HG02571 (cell line): Measurements from ENCODE around the gene FKBP9.
A peak's percentile ranks its signal among the peaks of the same experiment; 100 is the strongest.
"Not testable (repeated sequence)": the region's sequence is repeated elsewhere in the genome, so short reads cannot be mapped to it uniquely, and the experiment has no call there.

Experiments
- ATAC-seq: cut with Tn5 transposase; IDR thresholded peaks from one replicate; pipeline ENCODE4 v1.9.1; 2021; ENCODE audit warnings: mild to moderate bottlenecking, moderate library complexity; ENCODE audit not compliant: unreplicated experiment

Gene FKBP9

DNA sequence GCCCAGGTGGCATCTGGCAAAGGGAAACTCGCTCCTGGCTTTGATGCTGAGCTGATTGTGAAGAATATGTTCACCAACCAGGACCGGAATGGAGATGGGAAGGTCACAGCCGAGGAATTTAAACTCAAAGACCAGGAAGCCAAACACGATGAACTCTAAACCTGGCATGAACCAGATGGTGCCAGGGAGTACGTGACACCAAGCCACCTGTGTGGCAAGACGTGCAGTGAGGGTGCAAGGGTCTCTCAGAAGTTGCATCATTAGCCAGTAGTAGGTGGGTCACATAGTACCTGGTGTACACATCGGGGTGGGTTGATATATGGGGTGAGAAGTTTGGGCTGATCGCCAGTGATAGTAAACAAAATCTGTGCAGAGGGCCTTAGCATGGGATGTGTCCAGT, 48.0 kb downstream of the FKBP9 start:
- ATAC-seq, result not testable (repeated sequence)

DNA sequence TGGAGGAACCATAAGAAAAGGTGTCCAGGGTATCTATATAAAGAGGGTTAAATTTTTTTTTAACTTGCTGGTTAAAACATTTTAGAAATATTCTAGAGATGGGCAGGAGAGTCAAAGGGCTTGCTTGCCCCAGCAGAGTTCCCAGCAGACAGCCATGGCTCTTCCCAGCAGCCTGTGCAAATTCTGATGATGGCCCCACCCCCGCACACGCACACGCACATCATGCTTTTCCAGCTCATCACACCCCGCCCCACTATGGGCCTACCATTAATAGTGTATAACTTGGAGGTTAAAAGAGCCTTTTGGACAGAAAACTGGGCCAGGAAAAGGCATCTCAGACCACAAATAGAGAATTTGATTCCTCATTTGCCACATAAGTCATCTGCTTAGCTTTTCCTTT, 48.5 kb downstream of the FKBP9 start:
- ATAC-seq, result not testable (repeated sequence)

- ATAC-seq, result no peak
These were observed 52.5 kb downstream of the FKBP9 start for GRCh38 chr7:33009734-33010133.

- no peak for ATAC-seq
These were observed 55.1 kb downstream of the FKBP9 start for GRCh38 chr7:33012364-33012763.

- ATAC-seq, result no peak
These were observed 67.0 kb downstream of the FKBP9 start for GRCh38 chr7:33024189-33024757.

DNA sequence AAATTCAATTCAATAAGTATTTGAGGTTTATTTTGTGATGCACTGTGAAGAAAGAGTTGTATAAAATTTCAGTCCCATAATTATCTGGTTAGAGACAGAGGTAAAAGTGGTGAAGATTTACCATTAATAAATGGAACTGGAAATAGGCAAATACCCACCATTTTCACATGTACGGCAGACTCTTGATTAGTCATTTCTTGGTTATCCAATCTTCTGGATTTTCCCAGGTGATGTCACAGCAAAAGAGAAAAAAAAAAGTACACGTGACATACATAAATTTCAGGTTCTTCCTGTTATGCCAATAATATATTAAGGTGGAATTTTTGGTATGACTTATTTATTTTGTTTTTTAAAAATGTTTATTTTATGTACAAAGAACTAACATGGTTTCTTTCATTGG, 78.5 kb downstream of the FKBP9 start:
- no peak for ATAC-seq

DNA sequence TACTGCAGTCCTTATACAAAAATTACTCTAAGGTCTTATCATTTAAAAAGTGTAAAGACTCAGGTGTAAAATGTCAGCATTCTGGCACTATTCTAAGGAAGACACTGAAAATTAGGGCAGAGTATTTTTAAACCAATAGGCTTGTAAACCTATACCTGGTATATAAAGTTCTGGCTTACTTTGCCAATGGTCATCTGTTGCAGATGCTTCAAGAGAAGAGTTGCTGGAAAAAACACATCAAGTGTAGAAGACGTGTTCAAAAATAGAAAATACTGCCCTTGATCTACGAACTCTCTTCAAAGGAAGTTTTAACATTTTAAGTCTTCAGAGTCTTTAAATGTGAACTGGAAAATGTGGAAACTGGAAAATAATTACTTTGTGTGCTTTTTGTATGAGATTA, 81.4 kb downstream of the FKBP9 start:
- no peak for ATAC-seq

DNA sequence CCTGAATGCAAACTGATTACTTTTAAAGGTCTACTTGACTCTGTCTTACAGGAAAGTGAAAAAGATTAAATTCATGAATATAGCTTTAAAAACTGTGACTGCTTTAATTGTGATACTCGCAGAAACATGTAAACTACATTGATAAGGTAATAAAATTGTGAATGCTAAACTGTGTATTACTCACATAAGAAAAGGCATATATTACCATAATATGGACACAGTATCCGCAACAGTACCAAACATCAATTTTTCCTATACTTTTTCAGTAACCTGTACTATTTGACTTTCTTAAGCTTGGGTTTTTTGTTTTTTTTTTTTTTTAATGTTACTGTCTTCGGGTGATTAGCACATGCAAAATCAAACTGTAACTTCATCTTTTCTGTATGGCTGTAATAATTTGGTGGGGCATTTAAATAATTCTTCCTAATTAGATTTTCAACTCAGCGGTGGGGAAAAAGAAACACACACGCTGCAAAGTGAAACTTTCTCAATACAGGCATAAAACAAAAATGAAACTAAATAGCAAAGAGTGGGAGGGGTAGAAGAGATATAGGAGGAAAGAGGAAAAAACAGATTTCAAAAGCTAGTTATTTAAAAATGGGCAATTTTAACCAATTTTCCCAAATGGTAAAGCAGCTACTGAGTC, 82.1 kb downstream of the FKBP9 start:
- no peak for ATAC-seq

GRCh38 chr7:33039903-33040292, 82.7 kb downstream of the FKBP9 start:
- ATAC-seq, result no peak

GRCh38 chr7:33040803-33041516, 83.7 kb downstream of the FKBP9 start:
- peak; percentile 91 for ATAC-seq

- ATAC-seq, result no peak
These were observed 84.6 kb downstream of the FKBP9 start for GRCh38 chr7:33041631-33042428.

DNA sequence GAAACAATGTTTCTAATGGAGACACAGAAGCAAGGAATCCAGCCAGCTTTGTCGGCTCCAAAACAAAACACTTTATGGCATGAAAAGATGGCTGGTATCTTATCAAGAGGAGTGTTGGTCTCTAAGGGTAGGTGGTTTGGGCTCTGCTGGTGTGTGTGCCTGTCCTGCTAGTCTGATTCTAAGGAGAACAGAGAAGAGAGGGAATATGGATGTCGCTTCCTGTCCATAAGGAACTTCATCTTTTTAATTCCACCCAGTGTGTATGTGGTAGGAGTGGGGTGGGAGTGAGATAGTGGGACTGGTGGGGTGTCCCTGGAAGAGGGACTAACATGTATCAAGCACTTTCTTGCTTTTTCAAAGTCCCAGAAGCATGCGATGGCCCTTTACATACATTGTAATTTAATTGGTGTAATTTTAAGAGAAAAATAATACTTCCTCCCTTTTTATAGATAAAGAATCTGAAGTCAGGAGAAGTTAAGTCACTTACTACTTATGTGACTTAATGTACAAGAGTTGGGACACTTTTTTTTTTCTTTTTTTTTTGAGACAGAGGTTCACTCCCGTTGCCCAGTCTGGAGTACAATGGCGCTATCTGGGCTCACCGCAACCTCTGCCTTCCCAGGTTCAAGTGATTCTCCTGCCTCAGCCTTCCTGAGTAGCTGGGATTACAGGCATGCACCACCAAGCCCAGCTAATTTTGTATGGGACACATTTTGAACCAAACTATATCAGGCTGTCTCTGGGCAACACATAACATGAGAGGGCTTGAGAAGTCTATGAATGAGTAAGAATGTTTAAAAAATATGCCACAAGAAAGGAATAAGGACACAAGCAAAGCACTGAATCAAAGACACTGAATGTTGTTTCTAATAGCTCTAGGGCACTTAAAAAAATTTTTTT, 86.5 kb downstream of the FKBP9 start:
- no peak for ATAC-seq

DNA sequence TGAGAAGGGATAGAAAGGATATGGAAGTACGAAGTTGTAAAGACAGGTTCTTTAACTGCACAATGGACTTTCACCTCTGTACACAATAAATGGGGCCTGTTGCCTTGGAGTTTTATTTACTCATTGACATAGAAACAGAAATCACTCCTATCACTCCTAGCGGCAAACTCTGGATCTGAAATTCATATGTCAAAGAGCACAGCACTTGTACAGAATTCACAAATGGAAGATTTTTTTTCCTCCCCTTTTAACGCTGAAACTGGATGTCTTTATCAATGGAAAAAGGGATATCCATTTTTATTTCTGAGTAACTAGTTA, 87.1 kb downstream of the FKBP9 start:
- ATAC-seq, result no peak

GRCh38 chr7:33044986-33045385, 87.7 kb downstream of the FKBP9 start:
- ATAC-seq, result no peak

DNA sequence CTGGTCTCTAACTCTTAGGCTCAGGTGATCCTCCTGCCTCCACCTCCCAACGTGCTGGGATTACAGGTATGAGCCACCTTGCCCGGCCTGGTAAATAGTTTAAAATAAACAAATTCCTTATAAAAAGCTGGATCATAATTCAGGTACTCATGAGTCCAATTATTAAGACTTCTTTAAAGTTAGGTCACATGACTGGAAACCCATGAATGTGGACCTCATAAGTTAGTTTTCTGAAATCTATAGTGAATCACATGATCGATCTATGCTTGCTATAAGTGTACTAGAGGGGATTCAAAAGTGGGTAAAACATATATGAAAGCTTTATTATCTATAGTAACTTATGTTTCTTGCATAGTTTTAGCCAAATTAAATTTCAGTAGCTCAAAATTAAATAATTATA, 91.0 kb downstream of the FKBP9 start:
- no peak for ATAC-seq

GRCh38 chr7:33048704-33049103, 91.5 kb downstream of the FKBP9 start:
- no peak for ATAC-seq

DNA sequence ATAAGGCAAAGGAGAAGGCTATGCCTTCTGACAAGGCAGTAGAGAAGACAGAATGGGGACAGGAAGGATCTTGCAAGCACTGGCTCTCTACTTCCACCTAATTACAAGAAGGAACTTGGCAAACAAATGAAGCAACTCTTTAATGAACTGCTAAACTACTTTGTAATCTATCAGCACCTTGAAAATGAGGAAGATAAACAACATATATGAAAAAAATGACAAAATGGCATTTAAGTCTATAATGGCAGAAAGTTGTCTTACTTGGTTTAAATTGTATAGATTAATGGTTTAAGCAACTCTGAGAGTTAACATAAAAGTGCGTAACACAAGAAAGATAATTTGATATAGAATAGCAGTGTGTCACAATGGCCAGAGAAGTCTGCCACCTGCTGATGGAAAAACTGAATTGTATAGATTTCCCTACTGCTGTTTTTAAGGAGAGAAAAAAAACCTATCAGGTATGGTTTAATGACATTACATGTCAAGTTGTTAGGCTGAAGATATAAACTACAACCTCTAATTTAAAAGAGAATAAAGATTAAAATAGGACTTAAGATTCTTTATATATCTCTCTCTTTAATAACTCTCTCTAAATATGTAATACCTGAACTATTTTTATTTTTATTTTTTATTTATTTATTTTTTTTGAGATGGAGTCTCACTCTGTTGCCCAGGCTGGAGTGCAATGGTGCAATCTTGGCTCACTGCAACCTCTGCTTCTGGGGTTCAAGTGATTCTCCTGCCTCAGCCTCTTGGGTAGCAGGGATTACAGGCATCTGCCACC, 93.5 kb downstream of the FKBP9 start:
- peak; percentile 47 for ATAC-seq

- ATAC-seq, result no peak
These were observed 96.5 kb downstream of the FKBP9 start for GRCh38 chr7:33053721-33054120.

GRCh38 chr7:33054261-33054964, 97.2 kb downstream of the FKBP9 start:
- ATAC-seq, result no peak
